ENCODE measurements around the gene ZFP36. TPM values are rescaled to one million over a fixed set of nuclear protein-coding genes. Genes with fewer than 3 reads are reported as not detected.

ZFP36 gene
- total and polyA plus RNA-seq, 3 donors from 2014 or later: 46.4 to 90.9 (median 77.7) TPM

- intact Hi-C loops (cut with DNase I; ENCODE audit: low total_unique reads): no loop called here
- Histone ChIP-seq H3K27ac (peak overlapping the region; percentile 89 to 95), H3K9me3 (no peaks in the 10 kb centered on the region), H3K36me3 (ENCODE audit: low read depth, missing control alignments) (no peaks in the 10 kb centered on the region), H3K27me3 (no peaks in the 10 kb centered on the region), H3K4me3 (peak overlapping the region; percentile 68 to 92), H3K4me1 (peaks cover 30% of the 10 kb centered on the region)
- no peak for TF ChIP-seq CTCF (IDR thresholded peaks at IDR 0.05)
- TF ChIP-seq POLR2A (IDR thresholded peaks at IDR 0.05): no peak
- peak; percentile 90 for DNase-seq
- 1% methylated on average over 13 to 29 of the region's 52 CpGs for WGBS, 2 donors
Measured at GRCh38 chr19:39409208-39410016, 2.8 kb downstream of the ZFP36 start.

GRCh38 chr19:39410017-39410830 is 3.6 kb downstream of the ZFP36 start:
- WGBS, 2 donors: 1% methylated on average over 20 to 26 of the region's 35 CpGs
- H3K4me3 ChIP-seq: peak overlapping the region; percentile 68 to 92
- intact Hi-C loops (cut with DNase I; ENCODE audit: low total_unique reads): no loop called here

GRCh38 chr19:39410831-39411080 is 4.1 kb downstream of the ZFP36 start:
- intact Hi-C loops (cut with DNase I; ENCODE audit: low total_unique reads): no loop called here
- WGBS, 2 donors: 33 to 57% methylated on average over 1 of the region's 1 CpG

More at GRCh38 chr19:39410017-39410830, 3.6 kb downstream of the ZFP36 start:
- no peak for TF ChIP-seq POLR2A (IDR thresholded peaks at IDR 0.05)
- no peak for TF ChIP-seq CTCF (IDR thresholded peaks at IDR 0.05)
- H3K36me3 ChIP-seq (ENCODE audit: low read depth, missing control alignments): no peaks in the 10 kb centered on the region
- peak overlapping the region; percentile 89 to 95 for H3K27ac ChIP-seq
- DNase-seq: peak; percentile 84
- peaks cover 27% of the 10 kb centered on the region for H3K4me1 ChIP-seq
- H3K9me3 ChIP-seq: no peaks in the 10 kb centered on the region
- no peaks in the 10 kb centered on the region for H3K27me3 ChIP-seq

GRCh38 chr19:39411081-39411831 is 4.6 kb downstream of the ZFP36 start:
- Histone ChIP-seq H3K27ac (peak overlapping the region; percentile 89 to 95), H3K9me3 (no peaks in the 10 kb centered on the region), H3K27me3 (no peaks in the 10 kb centered on the region), H3K36me3 (ENCODE audit: low read depth, missing control alignments) (no peaks in the 10 kb centered on the region), H3K4me1 (peaks cover 18% of the 10 kb centered on the region), H3K4me3 (peak overlapping the region in 1 of 2 donors; percentile 92)
- DNase-seq: no peak
- intact Hi-C loops (cut with DNase I; ENCODE audit: low total_unique reads): no loop called here
- 8 to 16% methylated on average over 9 of the region's 9 CpGs for WGBS, 2 donors
- no peak for TF ChIP-seq POLR2A (IDR thresholded peaks at IDR 0.05)
- no peak for TF ChIP-seq CTCF (IDR thresholded peaks at IDR 0.05)

More at GRCh38 chr19:39410831-39411080, 4.1 kb downstream of the ZFP36 start:
- Histone ChIP-seq H3K27ac (peak overlapping the region; percentile 89 to 95), H3K27me3 (no peaks in the 10 kb centered on the region), H3K36me3 (ENCODE audit: low read depth, missing control alignments) (no peaks in the 10 kb centered on the region), H3K9me3 (no peaks in the 10 kb centered on the region), H3K4me1 (peaks cover 22% of the 10 kb centered on the region), H3K4me3 (peak overlapping the region; percentile 68 to 92)
- TF ChIP-seq POLR2A (IDR thresholded peaks at IDR 0.05): no peak
- no peak for TF ChIP-seq CTCF (IDR thresholded peaks at IDR 0.05)
- DNase-seq: no peak
